IMR-90 (cell line): Measurements from ENCODE around the gene LIN7B. TPM values are rescaled to one million over a fixed set of nuclear protein-coding genes. Genes with fewer than 3 reads are reported as not detected.

Source experiments
- ATAC-seq: fragments of 200-7000 bp; cut with Tn5 transposase; 2 replicates; pipeline ENCODE4 v1.9.1; 2020; ENCODE audit warnings: low read depth, mild to moderate bottlenecking, moderate library complexity
- BruUV-seq: library from RNA; stranded (reverse); fragments of 400-500 nt; replicated peaks from 2 replicates; lab custom pipeline; 2021; lab: Mats Ljungman, UMichigan
- CTCF ChIA-PET: fragments of 300-600 bp; formaldehyde crosslinking; extraction: SDS; loops from one replicate; lab custom pipeline; 2021; ENCODE audit warnings: antibody characterized with exemption; lab: Yijun Ruan, JAX
- POLR2A ChIA-PET: fragments of 300-600 bp; sonication (Branson Sonifier 250); formaldehyde crosslinking; loops from one replicate; lab custom pipeline; 2022; ENCODE audit warnings: antibody characterized with exemption; ENCODE audit not compliant: unreplicated experiment; lab: Charles Lee
- DNase-seq: peaks from one replicate; pipeline ENCODE4 v3.0.0; 2013
- H2AFZ ChIP-seq: replicated peaks from 2 replicates; pipeline ENCODE3; 2013; ENCODE audit warnings: low read length, mild to moderate bottlenecking; ENCODE audit not compliant: poor library complexity
- H2AK5ac ChIP-seq: 2 replicates; pipeline ENCODE4 v1.6.1; 2013; ENCODE audit warnings: low read depth, low read length, inconsistent platforms
- H2AK9ac ChIP-seq: replicated peaks from 2 replicates; pipeline ENCODE3; 2013; ENCODE audit warnings: mild to moderate bottlenecking, low read depth, low read length, moderate library complexity; ENCODE audit not compliant: poor library complexity
- H2BK120ac ChIP-seq: 2 replicates; pipeline ENCODE4 v1.6.1; 2013; ENCODE audit warnings: low read depth, low read length, inconsistent platforms
- H2BK15ac ChIP-seq: 3 replicates; pipeline ENCODE4 v1.6.1; 2013; ENCODE audit warnings: low read depth, low read length, inconsistent platforms
- H2BK20ac ChIP-seq: 2 replicates; pipeline ENCODE4 v1.6.1; 2013; ENCODE audit warnings: low read depth, mild to moderate bottlenecking, inconsistent platforms, low read length, moderate library complexity
- H2BK5ac ChIP-seq: 2 replicates; pipeline ENCODE4 v1.6.1; 2013; ENCODE audit warnings: mild to moderate bottlenecking, low read depth, low read length, inconsistent platforms; ENCODE audit not compliant: poor library complexity, severe bottlenecking
- H3K14ac ChIP-seq: replicated peaks from 2 replicates; pipeline ENCODE4 v1.6.1; 2013; ENCODE audit warnings: low read depth, low read length, inconsistent platforms
- H3K18ac ChIP-seq: 2 replicates; pipeline ENCODE4 v1.6.1; 2013; ENCODE audit warnings: low read depth, low read length, control low read depth
- H3K23ac ChIP-seq: 2 replicates; pipeline ENCODE4 v1.6.1; 2013; ENCODE audit warnings: low read depth, low read length, inconsistent platforms
- H3K27ac ChIP-seq: 2 replicates; pipeline ENCODE4 v1.5.1; 2013; ENCODE audit warnings: mild to moderate bottlenecking, control low read depth, low read length; ENCODE audit not compliant: insufficient read depth
- H3K27me3 ChIP-seq: 2 replicates; pipeline ENCODE4 v1.6.1; 2013; ENCODE audit warnings: low read length; ENCODE audit not compliant: control insufficient read depth, insufficient read depth
- H3K36me3 ChIP-seq: 2 replicates; pipeline ENCODE4 v1.6.1; 2013; ENCODE audit warnings: low read length, mixed read lengths; ENCODE audit not compliant: control insufficient read depth, insufficient read depth
- H3K4ac ChIP-seq: 2 replicates; pipeline ENCODE4 v1.6.1; 2013; ENCODE audit warnings: low read depth, low read length, inconsistent platforms
- H3K4me1 ChIP-seq: 2 replicates; pipeline ENCODE4 v1.6.1; 2013; ENCODE audit warnings: low read length, mixed read lengths; ENCODE audit not compliant: control insufficient read depth, insufficient read depth
- H3K4me2 ChIP-seq: 2 replicates; pipeline ENCODE4 v1.6.1; 2013; ENCODE audit warnings: low read depth, mild to moderate bottlenecking, control low read depth, low read length, moderate library complexity
- H3K4me3 ChIP-seq: 2 replicates; pipeline ENCODE4 v1.5.1; 2013; ENCODE audit warnings: low read depth, mild to moderate bottlenecking, control low read depth, low read length, moderate library complexity; ENCODE audit not compliant: insufficient read depth
- H3K56ac ChIP-seq: 2 replicates; pipeline ENCODE4 v1.6.1; 2013; ENCODE audit warnings: low read length, inconsistent platforms; ENCODE audit not compliant: insufficient read depth; ENCODE audit errors: extremely low read depth
- H3K79me1 ChIP-seq, 2 experiments: 2 replicates each; pipeline ENCODE4 v1.6.1; 2013; ENCODE audit warnings: low read length in 2 of 2, inconsistent platforms in 1 of 2, low read depth in 1 of 2
- H3K9ac ChIP-seq: 2 replicates; pipeline ENCODE4 v1.6.1; 2013; ENCODE audit warnings: low read depth, low read length, control low read depth
- H3K9me1 ChIP-seq: 2 replicates; pipeline ENCODE4 v1.6.1; 2013; ENCODE audit warnings: low read length, inconsistent platforms; ENCODE audit not compliant: insufficient read depth
- H3K9me3 ChIP-seq: 2 replicates; pipeline ENCODE4 v1.6.1; 2013; ENCODE audit warnings: low read length; ENCODE audit not compliant: control insufficient read depth, insufficient read depth
- H4K20me1 ChIP-seq: 2 replicates; pipeline ENCODE4 v1.6.1; 2013; ENCODE audit warnings: low read length, inconsistent platforms; ENCODE audit not compliant: insufficient read depth
- H4K5ac ChIP-seq: 2 replicates; pipeline ENCODE4 v1.6.1; 2013; ENCODE audit warnings: mild to moderate bottlenecking, low read depth, low read length, control low read depth
- H4K8ac ChIP-seq, 2 experiments: 2 replicates each; pipeline ENCODE4 v1.6.1; 2013; ENCODE audit warnings: low read depth in 2 of 2, low read length in 2 of 2, control low read depth in 1 of 2, inconsistent platforms in 1 of 2
- H4K91ac ChIP-seq: 2 replicates; pipeline ENCODE4 v1.6.1; 2013; ENCODE audit warnings: low read depth, low read length, inconsistent platforms; ENCODE audit not compliant: insufficient read depth
- BHLHE40 ChIP-seq: fragments of 150-350 bp; IDR thresholded peaks from 2 replicates; pipeline ENCODE4 v1.6.1; 2016; ENCODE audit warnings: mild to moderate bottlenecking, low read depth, low read length
- CEBPB ChIP-seq: IDR thresholded peaks from 2 replicates; pipeline ENCODE4 v1.6.1; 2012; ENCODE audit warnings: low read depth, low read length, improper control_type of control experiment
- CHD1 ChIP-seq: IDR thresholded peaks from 2 replicates; pipeline ENCODE4 v1.6.1; 2012; ENCODE audit warnings: low read depth, low read length, improper control_type of control experiment
- CTCF ChIP-seq: conservative IDR thresholded peaks from 2 replicates; pipeline ENCODE4 v1.5.1; 2012; ENCODE audit warnings: mild to moderate bottlenecking, low read depth, low read length, improper control_type of control experiment
- ELK1 ChIP-seq: fragments of 150-350 bp; IDR thresholded peaks from 2 replicates; pipeline ENCODE4 v1.6.1; 2016; ENCODE audit warnings: low read depth, mild to moderate bottlenecking, low read length, moderate library complexity, borderline replicate concordance
- FOS ChIP-seq: fragments of 150-350 bp; IDR thresholded peaks from 2 replicates; pipeline ENCODE4 v1.6.1; 2016; ENCODE audit warnings: low read depth, low read length
- MAFK ChIP-seq: IDR thresholded peaks from 2 replicates; pipeline ENCODE4 v1.6.1; 2012; ENCODE audit warnings: low read depth, low read length, improper control_type of control experiment
- MAZ ChIP-seq: IDR thresholded peaks from 2 replicates; pipeline ENCODE4 v1.6.1; 2012; ENCODE audit warnings: low read depth, mild to moderate bottlenecking, low read length, improper control_type of control experiment, moderate library complexity, borderline replicate concordance
- MXI1 ChIP-seq: IDR thresholded peaks from 2 replicates; pipeline ENCODE4 v1.6.1; 2012; ENCODE audit warnings: low read depth, mild to moderate bottlenecking, low read length, moderate library complexity, borderline replicate concordance
- NFE2L2 ChIP-seq: fragments of 150-350 bp; IDR thresholded peaks from 2 replicates; pipeline ENCODE4 v1.6.1; 2016; ENCODE audit warnings: low read depth, mild to moderate bottlenecking, low read length
- POLR2A ChIP-seq: IDR thresholded peaks from 2 replicates; pipeline ENCODE4 v1.6.1; 2012; ENCODE audit warnings: mild to moderate bottlenecking, low read depth, low read length
- RAD21 ChIP-seq: IDR thresholded peaks from 2 replicates; pipeline ENCODE4 v1.6.1; 2012; ENCODE audit warnings: low read length, improper control_type of control experiment
- RCOR1 ChIP-seq: IDR thresholded peaks from 2 replicates; pipeline ENCODE4 v1.6.1; 2012; ENCODE audit warnings: mild to moderate bottlenecking, low read length, improper control_type of control experiment; ENCODE audit not compliant: insufficient replicate concordance
- RFX5 ChIP-seq: IDR thresholded peaks from 2 replicates; pipeline ENCODE4 v1.8.0; 2012; ENCODE audit warnings: low read depth, mild to moderate bottlenecking, low read length, moderate library complexity
- SMC3 ChIP-seq: fragments of 150-350 bp; IDR thresholded peaks from 2 replicates; pipeline ENCODE4 v1.6.1; 2016; ENCODE audit warnings: low read depth, mild to moderate bottlenecking, antibody characterized with exemption, low read length, moderate library complexity
- USF2 ChIP-seq: fragments of 150-350 bp; IDR thresholded peaks from 2 replicates; pipeline ENCODE4 v1.6.1; 2017; ENCODE audit warnings: mild to moderate bottlenecking, antibody characterized with exemption, low read length, low read depth
- WGBS, 2 experiments: methylation state at CpG; one replicate each; pipeline versions ENCODE4 v1.1.5 to v1.1.7; 2013; ENCODE audit warnings: missing lambda C conversion rate in 2 of 2; ENCODE audit not compliant: insufficient read length in 1 of 2; ENCODE audit errors: extremely low coverage in 2 of 2; 5-methylcytosine and 5-hydroxymethylcytosine counted together
- dilution Hi-C: fragments of 300-500 bp; cut with HindIII; formaldehyde crosslinking; loops from one replicate; pipeline ENCODE4 v1.14.3; 2018; ENCODE audit warnings: low sequenced_read_pairs; ENCODE audit not compliant: unreplicated experiment
- in situ Hi-C: fragments of 300-500 bp; cut with MboI; formaldehyde crosslinking; loops from 3 replicates; pipeline ENCODE4 v1.14.3; 2019; ENCODE audit warnings: low sequenced_read_pairs, inconsistent platforms, mixed read lengths
- intact Hi-C: fragments of 100-400 bp; cut with micrococcal nuclease; formaldehyde crosslinking; loops from 2 replicates; pipeline ENCODE4 v1.10.0; 2022
- polyA plus RNA-seq, 3 experiments: library from polyadenylated mRNA; depleted of rRNA; stranded (reverse); fragments of >200 nt; gene quantifications; 2 replicates each; pipeline ENCODE4 v1.2.3, GENCODE V29; 2012; ENCODE audit warnings: low replicate concordance in 1 of 3
- total RNA-seq: library from RNA; depleted of rRNA; stranded (reverse); fragments of >200 nt; gene quantifications from 2 replicates; pipeline ENCODE4 v1.2.3, GENCODE V29; 2012

The LIN7B gene
- total and polyA plus RNA-seq, 2 of the 4 experiments (the other 2 are of a cell fraction): 3.8 to 8.0 TPM

- no peak overlapping the region for H3K56ac ChIP-seq
- no peak overlapping the region for H2BK120ac ChIP-seq
- H3K4me3 ChIP-seq: no peak overlapping the region
- no peak overlapping the region for H4K91ac ChIP-seq
- H3K36me3 ChIP-seq: no peaks in the 10 kb centered on the region
- H3K27me3 ChIP-seq: peaks cover 8% of the 10 kb centered on the region; the same call in 1 of the 2 replicates
- no TSS peak for BruUV-seq
- H2BK15ac ChIP-seq: no peak overlapping the region
- H3K9me3 ChIP-seq: no peaks in the 10 kb centered on the region
- H2BK20ac ChIP-seq: no peak overlapping the region
- POLR2A ChIA-PET: no interaction called here
- H3K9ac ChIP-seq: no peak overlapping the region
- H2BK5ac ChIP-seq: no peak overlapping the region
- no peak overlapping the region for H3K27ac ChIP-seq
- no peaks in the 10 kb centered on the region for H4K20me1 ChIP-seq
- H3K4ac ChIP-seq: no peak overlapping the region
- CTCF ChIA-PET: no interaction called here
- in situ Hi-C loops (no loop called here), intact Hi-C loops (no loop called here), dilution Hi-C loops (no loop called here)
- H4K8ac ChIP-seq: no peak overlapping the region
- H3K4me1 ChIP-seq: peaks cover 4% of the 10 kb centered on the region; the same call in 1 of the 2 replicates
- WGBS, 2 experiments: 60% methylated on average over 1 of the region's 10 CpGs; no CpG with 5 or more reads in 1 of the 2 experiments
- 0 out of 2 replicates have a peak, but pooled peaks cover 1% of the 10 kb centered on the region for H3K9me1 ChIP-seq
- H3K79me1 ChIP-seq: peaks cover 5 to 14% of the 10 kb centered on the region in 2 experiments; a peak in 3 of 4 replicates
- ATAC-seq (no peak), DNase-seq (no peak)
- no peak overlapping the region for H3K4me2 ChIP-seq
- no peak overlapping the region for H3K14ac ChIP-seq
- H2AK9ac ChIP-seq: no peak overlapping the region
- H2AFZ ChIP-seq: no peak overlapping the region
- no peak for TF ChIP-seq CEBPB
- TF ChIP-seq BHLHE40: no peak
- no peak for TF ChIP-seq CHD1
- no peak for TF ChIP-seq RAD21
- TF ChIP-seq USF2: no peak
- TF ChIP-seq CTCF: no peak
- TF ChIP-seq RCOR1: no peak
- TF ChIP-seq FOS: no peak
- no peak for TF ChIP-seq MXI1
- no peak for TF ChIP-seq ELK1
- no peak for TF ChIP-seq POLR2A
- TF ChIP-seq RFX5: no peak
- no peak for TF ChIP-seq SMC3
- TF ChIP-seq NFE2L2: no peak
- TF ChIP-seq MAFK: no peak
- no peak for TF ChIP-seq MAZ
- H4K5ac ChIP-seq: no peak overlapping the region
- no peak overlapping the region for H3K23ac ChIP-seq
- no peak overlapping the region for H2AK5ac ChIP-seq
- H3K18ac ChIP-seq: no peak overlapping the region
Observed at GRCh38 chr19:49153167-49153809, 39.1 kb downstream of the LIN7B start.
